Adrenal gland (tissue), 12 donors: ENCODE results near the gene CSTPP1. TPM values are rescaled to one million over a fixed set of nuclear protein-coding genes. Genes with fewer than 3 reads are reported as not detected.
"Not testable (repeated sequence)": the region's sequence is repeated elsewhere in the genome, so short reads cannot be mapped to it uniquely, and the experiment has no call there.

Experiments
- DNase-seq, 7 donors: peaks; one replicate each; pipeline ENCODE4 v3.0.0-alpha.2; 2019 to 2020
- H3K27ac ChIP-seq, 5 donors: fragments of 200-600 bp; sonication (generic) in 4 of 5; 1 replicate in 3 of 5; 2 replicates in 2 of 5; pipeline versions ENCODE4 v1.5.1 to v1.8.0; 2016 to 2020; ENCODE audit warnings: mild to moderate bottlenecking in 1 of 5
- H3K27me3 ChIP-seq: fragments of 200-600 bp; 2 replicates; pipeline ENCODE4 v1.8.0; 2021
- H3K36me3 ChIP-seq, 2 donors: fragments of 200-600 bp; replicated peaks in 1 of 2; 1 replicate in 1 of 2; 2 replicates in 1 of 2; pipeline versions ENCODE4 v1.5.1 to v1.8.0; 2018 to 2022
- H3K4me1 ChIP-seq, 2 donors: fragments of 200-600 bp; replicated peaks in 1 of 2; 1 replicate in 1 of 2; 2 replicates in 1 of 2; pipeline versions ENCODE4 v1.5.1 to v1.8.0; 2018 to 2021
- H3K4me3 ChIP-seq, 4 donors: fragments of 200-600 bp; sonication (generic) in 3 of 4; one replicate each; pipeline ENCODE4 v1.5.1; 2016 to 2018
- H3K9me3 ChIP-seq, 3 donors: fragments of 200-600 bp; sonication (generic) in 1 of 3; replicated peaks in 1 of 3; 1 replicate in 2 of 3; 2 replicates in 1 of 3; pipeline versions ENCODE4 v1.5.1 to v1.8.0; 2016 to 2021
- POLR2A ChIP-seq, 2 donors: fragments of 450-650 bp; IDR thresholded peaks; one replicate each; pipeline ENCODE4 v1.6.1; 2017; ENCODE audit warnings: antibody characterized with exemption in 2 of 2, mild to moderate bottlenecking in 2 of 2, moderate library complexity in 1 of 2
- WGBS, 4 donors: extraction: QIAGEN DNeasy Blood & Tissue Kit in 2 of 4; methylation state at CpG; one replicate each; pipeline versions ENCODE4 v1.1.5 to v1.1.7; 2013 to 2017; 5-methylcytosine and 5-hydroxymethylcytosine counted together
- intact Hi-C, 2 donors: fragments of 100-400 bp; cut with DNase I; formaldehyde crosslinking; loops; one replicate each; pipeline versions ENCODE4 v1.14.1 to v1.15.0; 2022 to 2023
- polyA plus RNA-seq, 3 donors: library from polyadenylated mRNA; stranded (reverse); fragments of 200-250 nt in 2 of 3; fragments of 350-450 nt in 1 of 3; fragmentation: Illumina TruSeq in 1 of 3; extraction: RNeasy Lipid Tissue Mini Kit (QIAGEN cat#74804) in 1 of 3; gene quantifications; one replicate each; pipeline ENCODE4 v1.2.3, GENCODE V29; 2013 to 2014
- total RNA-seq, 9 donors: library from RNA; depleted of rRNA in 4 of 9; stranded (reverse); fragments of >200 nt in 4 of 9; fragments of 120-200 nt in 1 of 9; fragmentation: NEBNext Ultra II Directional in 1 of 9; extraction: Animal tissue kit (Norgen Biotek cat#: 25700) in 1 of 9; gene quantifications; one replicate each; pipeline versions ENCODE4 v1.1.0 to v1.2.4, GENCODE V29; 2013 to 2023
- TF ChIP-seq, protein P1 (sequence below), 6 experiments: fragments of 450-650 bp in 4 of 6; fragments of 200-600 bp in 2 of 6; sonication (generic) in 1 of 6; IDR thresholded peaks; 1 replicate in 5 of 6; 2 replicates in 1 of 6; pipeline versions ENCODE4 v1.5.1 to v1.8.0; 2016 to 2021; ENCODE audit warnings: antibody characterized with exemption in 6 of 6, mild to moderate bottlenecking in 2 of 6, moderate library complexity in 1 of 6
- donor health status: healthy with polysubstance abuse.
- donor health status: Bipolar disorder and iron deficiency.
- donor health status: DM: yes; HTN: yes; CAD: no.
- donor health status: DM: no; HTN: no; CAD: no.
- donor health status: DM: no; HTN: no; CAD: no.
- donor health status: DM: yes; HTN: yes; CAD: no.

The CSTPP1 gene
- total and polyA plus RNA-seq, 12 donors: 17.6 to 63.0 (median 24.4) TPM

DNA sequence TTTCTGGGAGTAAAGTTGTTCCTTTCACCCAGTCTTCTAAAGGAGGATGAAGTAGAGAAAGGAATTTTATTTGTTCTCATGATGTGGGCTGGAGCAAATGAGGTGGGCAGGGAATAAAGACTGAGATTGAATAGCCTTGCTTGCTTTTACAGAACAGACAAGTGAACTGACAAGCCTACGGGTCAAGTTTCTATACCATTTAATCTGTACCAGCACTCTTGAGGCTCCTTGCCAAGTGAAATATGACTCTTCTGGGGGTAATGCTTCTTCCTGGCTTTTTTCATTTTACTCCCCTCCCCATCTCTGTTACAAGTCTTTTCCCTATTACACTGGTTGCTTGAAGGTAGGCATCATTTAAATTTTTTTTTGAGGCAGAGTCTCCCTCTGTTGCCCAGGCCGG lies 54.8 kb downstream of the CSTPP1 start:
- Histone ChIP-seq H3K27me3 (no peaks in the 10 kb centered on the region), H3K4me3 (no peak overlapping the region), H3K27ac (no peak overlapping the region), H3K36me3 (no peaks in the 10 kb centered on the region), H3K9me3 (no peaks in the 10 kb centered on the region), H3K4me1 (no peaks in the 10 kb centered on the region)
- TF ChIP-seq, protein P1, sequence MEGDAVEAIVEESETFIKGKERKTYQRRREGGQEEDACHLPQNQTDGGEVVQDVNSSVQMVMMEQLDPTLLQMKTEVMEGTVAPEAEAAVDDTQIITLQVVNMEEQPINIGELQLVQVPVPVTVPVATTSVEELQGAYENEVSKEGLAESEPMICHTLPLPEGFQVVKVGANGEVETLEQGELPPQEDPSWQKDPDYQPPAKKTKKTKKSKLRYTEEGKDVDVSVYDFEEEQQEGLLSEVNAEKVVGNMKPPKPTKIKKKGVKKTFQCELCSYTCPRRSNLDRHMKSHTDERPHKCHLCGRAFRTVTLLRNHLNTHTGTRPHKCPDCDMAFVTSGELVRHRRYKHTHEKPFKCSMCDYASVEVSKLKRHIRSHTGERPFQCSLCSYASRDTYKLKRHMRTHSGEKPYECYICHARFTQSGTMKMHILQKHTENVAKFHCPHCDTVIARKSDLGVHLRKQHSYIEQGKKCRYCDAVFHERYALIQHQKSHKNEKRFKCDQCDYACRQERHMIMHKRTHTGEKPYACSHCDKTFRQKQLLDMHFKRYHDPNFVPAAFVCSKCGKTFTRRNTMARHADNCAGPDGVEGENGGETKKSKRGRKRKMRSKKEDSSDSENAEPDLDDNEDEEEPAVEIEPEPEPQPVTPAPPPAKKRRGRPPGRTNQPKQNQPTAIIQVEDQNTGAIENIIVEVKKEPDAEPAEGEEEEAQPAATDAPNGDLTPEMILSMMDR (IDR thresholded peaks at IDR 0.05): no peak
- TF ChIP-seq POLR2A (IDR thresholded peaks at IDR 0.05): no peak
- WGBS, 4 donors: 94 to 100% (median 96%) methylated on average over 2 of the region's 2 CpGs
- intact Hi-C loops: no loop called here
- DNase-seq: no peak

DNA sequence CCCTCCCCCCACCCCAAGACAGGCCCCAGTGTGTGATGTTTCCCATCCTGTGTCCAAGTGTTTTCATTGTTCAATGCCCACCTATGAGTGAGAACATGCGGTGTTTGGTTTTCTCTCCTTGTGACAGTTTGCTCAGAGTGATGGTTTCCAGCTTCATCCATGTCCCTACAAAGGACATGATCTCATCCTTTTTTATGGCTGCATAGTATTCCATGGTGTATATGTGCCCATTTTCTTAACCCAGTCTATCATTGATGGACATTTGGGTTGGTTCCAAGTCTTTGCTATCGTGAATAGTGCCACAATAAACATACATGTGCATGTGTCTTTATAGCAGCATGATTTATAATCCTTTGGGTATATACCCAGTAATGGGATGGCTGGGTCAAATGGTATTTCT lies 55.8 kb downstream of the CSTPP1 start:
- H3K27ac ChIP-seq, H3K27me3 ChIP-seq, H3K9me3 ChIP-seq, DNase-seq, H3K4me3 ChIP-seq, H3K36me3 ChIP-seq, H3K4me1 ChIP-seq, intact Hi-C loops: not testable (repeated sequence)
- WGBS, 4 donors: 86 to 100% (median 91%) methylated on average over 2 of the region's 2 CpGs

GRCh38 chr11:46997796-46998195 lies 61.2 kb downstream of the CSTPP1 start:
- intact Hi-C loops, H3K27me3 ChIP-seq, H3K9me3 ChIP-seq, H3K27ac ChIP-seq, H3K4me3 ChIP-seq, H3K36me3 ChIP-seq, DNase-seq: not testable (repeated sequence)
- peaks cover 2 to 10% of the 10 kb centered on the region in 2 donors for H3K4me1 ChIP-seq
- WGBS, 4 donors: 93 to 98% (median 96%) methylated on average over 13 to 14 of the region's 14 CpGs

DNA sequence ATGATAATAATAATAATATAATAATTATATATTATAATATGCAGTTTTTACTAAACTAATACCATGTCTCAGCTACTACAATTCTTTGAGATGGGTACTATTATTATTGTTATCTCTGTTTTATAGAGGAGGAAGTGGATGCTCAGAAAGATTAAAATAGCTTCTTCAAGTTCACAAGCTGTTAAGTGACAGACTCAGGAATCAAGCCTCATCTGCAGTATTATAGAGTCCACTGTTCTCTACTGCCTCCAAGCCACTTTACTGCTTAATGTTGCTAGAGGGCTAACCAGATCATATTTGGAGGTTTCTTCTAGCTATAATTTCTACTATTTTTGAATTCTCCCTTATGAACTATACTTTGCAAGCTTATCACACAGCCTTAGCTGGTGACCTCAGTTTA lies 62.7 kb downstream of the CSTPP1 start:
- Histone ChIP-seq H3K4me3 (no peak overlapping the region), H3K27ac (no peak overlapping the region), H3K4me1 (peaks cover 16 to 24% of the 10 kb centered on the region in 2 donors), H3K9me3 (no peaks in the 10 kb centered on the region), H3K27me3 (no peaks in the 10 kb centered on the region), H3K36me3 (no peaks in the 10 kb centered on the region)
- TF ChIP-seq, protein P1 (IDR thresholded peaks at IDR 0.05): no peak
- no peak for TF ChIP-seq POLR2A (IDR thresholded peaks at IDR 0.05)
- no peak for DNase-seq
- intact Hi-C loops: no loop called here

- DNase-seq: no peak
- H3K4me1 ChIP-seq: peaks cover 23 to 32% of the 10 kb centered on the region in 2 donors
- H3K27ac ChIP-seq: no peak overlapping the region
- no peaks in the 10 kb centered on the region for H3K9me3 ChIP-seq
- no peak for TF ChIP-seq POLR2A (IDR thresholded peaks at IDR 0.05)
- TF ChIP-seq, protein P1 (IDR thresholded peaks at IDR 0.05): no peak
- no peaks in the 10 kb centered on the region for H3K27me3 ChIP-seq
- intact Hi-C loops: no loop called here
- WGBS, 4 donors: 84 to 91% (median 87%) methylated on average over 2 of the region's 2 CpGs
- no peak overlapping the region for H3K4me3 ChIP-seq
- no peaks in the 10 kb centered on the region for H3K36me3 ChIP-seq
Measured at GRCh38 chr11:47000033-47000432, 63.5 kb downstream of the CSTPP1 start.
